Transverse colon (tissue), 3 donors: ENCODE measurements around the gene ROCK2.

Experiments
- CTCF ChIP-seq, 5 experiments: fragments of 200-600 bp in 3 of 5; fragments of 450-650 bp in 2 of 5; sonication (generic) in 3 of 5; IDR thresholded peaks; 1 replicate in 2 of 5; 2 replicates in 3 of 5; pipeline ENCODE4 v1.5.1; 2016 to 2017; ENCODE audit warnings: antibody characterized with exemption in 5 of 5, inconsistent platforms in 3 of 5, mild to moderate bottlenecking in 2 of 5, moderate library complexity in 1 of 5
- EP300 ChIP-seq: sonication (generic); formaldehyde crosslinking; IDR thresholded peaks from one replicate; pipeline ENCODE4 v1.6.1; 2017; ENCODE audit warnings: antibody characterized with exemption, low read depth
- POLR2A ChIP-seq: fragments of 450-650 bp; IDR thresholded peaks from one replicate; pipeline ENCODE4 v1.6.1; 2016; ENCODE audit warnings: antibody characterized with exemption, mild to moderate bottlenecking, moderate library complexity

- TF ChIP-seq POLR2A (no peak), CTCF (IDR thresholded peaks at IDR 0.05) (no peak), EP300 (no peak)
Observed at GRCh38 chr2:11180653-11181052, 163.8 kb downstream of the ROCK2 start.
